Loucy (cell line): Measurements from ENCODE around the gene MRPS17.

Experiments used
- H2AFZ ChIP-seq: fragments of 200-600 bp; sonication (generic); 2 replicates; pipeline ENCODE4 v1.6.0; 2016; ENCODE audit warnings: antibody characterized with exemption, mild to moderate bottlenecking, low read length, moderate library complexity
- H3F3A ChIP-seq: fragments of 200-600 bp; 2 replicates; pipeline ENCODE4 v1.6.0; 2016; ENCODE audit warnings: antibody characterized with exemption, low read depth, mild to moderate bottlenecking
- H3K27me3 ChIP-seq: fragments of 200-600 bp; sonication (generic); 2 replicates; pipeline ENCODE4 v1.6.1; 2014; ENCODE audit warnings: low read length, mild to moderate bottlenecking; ENCODE audit not compliant: insufficient read depth, poor library complexity, severe bottlenecking
- H3K36me3 ChIP-seq: fragments of 200-600 bp; sonication (generic); 2 replicates; pipeline ENCODE4 v1.6.1; 2016; ENCODE audit warnings: low read length; ENCODE audit not compliant: insufficient read depth
- H3K4me1 ChIP-seq: fragments of 200-600 bp; sonication (generic); 2 replicates; pipeline ENCODE4 v1.5.1; 2014; ENCODE audit warnings: low read length, mild to moderate bottlenecking; ENCODE audit not compliant: insufficient read depth, poor library complexity, severe bottlenecking
- H3K4me2 ChIP-seq: fragments of 200-600 bp; sonication (generic); 2 replicates; pipeline ENCODE4 v1.6.0; 2014; ENCODE audit warnings: antibody characterized with exemption, low read length, low read depth, mild to moderate bottlenecking; ENCODE audit not compliant: poor library complexity, severe bottlenecking
- H3K4me3 ChIP-seq: fragments of 200-600 bp; sonication (generic); 2 replicates; pipeline ENCODE4 v1.5.1; 2014; ENCODE audit warnings: low read length, mild to moderate bottlenecking, mixed read lengths; ENCODE audit not compliant: poor library complexity, severe bottlenecking
- H3K79me2 ChIP-seq: fragments of 200-600 bp; sonication (generic); 2 replicates; pipeline ENCODE4 v1.6.1; 2014; ENCODE audit warnings: low read length; ENCODE audit not compliant: insufficient read depth
- H3K9ac ChIP-seq: fragments of 200-600 bp; sonication (generic); 2 replicates; pipeline ENCODE4 v1.6.0; 2014; ENCODE audit warnings: mild to moderate bottlenecking, low read depth, low read length, moderate library complexity; ENCODE audit not compliant: poor library complexity, severe bottlenecking
- H3K9me2 ChIP-seq: fragments of 200-600 bp; sonication (generic); replicated peaks from 2 replicates; pipeline ENCODE4 v1.6.1; 2016; ENCODE audit warnings: low read depth, low read length, mixed read lengths
- H3K9me3 ChIP-seq: fragments of 200-600 bp; sonication (generic); 2 replicates; pipeline ENCODE4 v1.6.1; 2014; ENCODE audit warnings: mild to moderate bottlenecking, antibody characterized with exemption, low read length, low read depth; ENCODE audit not compliant: insufficient read depth
- H4K20me1 ChIP-seq: fragments of 200-600 bp; sonication (generic); 2 replicates; pipeline ENCODE4 v1.6.0; 2014; ENCODE audit warnings: antibody characterized with exemption, low read length, mild to moderate bottlenecking; ENCODE audit not compliant: insufficient read depth, poor library complexity, severe bottlenecking
- EZH2phosphoT487 ChIP-seq: fragments of 200-600 bp; IDR thresholded peaks from 2 replicates; pipeline ENCODE4 v1.6.1; 2018; ENCODE audit warnings: antibody characterized with exemption, mild to moderate bottlenecking, moderate library complexity, borderline replicate concordance
- TF ChIP-seq, protein P1 (sequence below): fragments of 200-600 bp; sonication (generic); conservative IDR thresholded peaks from 2 replicates; pipeline ENCODE4 v1.5.1; 2014; ENCODE audit warnings: mild to moderate bottlenecking, antibody characterized with exemption, low read length

MRPS17 gene

DNA sequence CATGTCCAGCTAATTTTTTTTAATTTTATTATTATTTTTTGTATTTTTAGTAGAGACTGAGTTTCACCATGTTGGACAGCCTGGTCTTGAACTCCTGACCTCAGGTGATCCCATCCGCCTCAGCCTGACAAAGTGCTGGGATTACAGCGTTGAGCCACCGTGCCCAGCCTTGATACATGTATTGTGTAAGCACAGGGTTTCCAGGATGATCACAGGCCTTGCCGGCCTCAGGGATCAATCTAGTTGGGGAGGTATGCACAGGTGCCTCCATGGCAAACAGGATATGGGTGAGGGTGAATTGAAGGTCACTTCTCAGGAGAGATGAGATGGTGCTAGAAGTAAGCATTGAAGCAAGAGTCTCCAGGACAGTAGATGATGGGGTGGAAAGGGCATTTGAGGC, 5.5 kb downstream of the MRPS17 start:
- Histone ChIP-seq H3K4me3 (no peak overlapping the region), H3K36me3 (no peaks in the 10 kb centered on the region; the same call in 1 of the 2 replicates), H3K4me1 (peaks cover under 1% of the 10 kb centered on the region), H3K27me3 (no peaks in the 10 kb centered on the region), H3F3A (no peaks in the 10 kb centered on the region), H3K9me2 (no peaks in the 10 kb centered on the region), H3K4me2 (no peak overlapping the region), H3K9me3 (no peaks in the 10 kb centered on the region), H4K20me1 (peaks cover 2% of the 10 kb centered on the region), H3K79me2 (peaks cover 13% of the 10 kb centered on the region), H2AFZ (no peak overlapping the region), H3K9ac (no peak overlapping the region)
- no peak for TF ChIP-seq EZH2phosphoT487
- TF ChIP-seq, protein P1, sequence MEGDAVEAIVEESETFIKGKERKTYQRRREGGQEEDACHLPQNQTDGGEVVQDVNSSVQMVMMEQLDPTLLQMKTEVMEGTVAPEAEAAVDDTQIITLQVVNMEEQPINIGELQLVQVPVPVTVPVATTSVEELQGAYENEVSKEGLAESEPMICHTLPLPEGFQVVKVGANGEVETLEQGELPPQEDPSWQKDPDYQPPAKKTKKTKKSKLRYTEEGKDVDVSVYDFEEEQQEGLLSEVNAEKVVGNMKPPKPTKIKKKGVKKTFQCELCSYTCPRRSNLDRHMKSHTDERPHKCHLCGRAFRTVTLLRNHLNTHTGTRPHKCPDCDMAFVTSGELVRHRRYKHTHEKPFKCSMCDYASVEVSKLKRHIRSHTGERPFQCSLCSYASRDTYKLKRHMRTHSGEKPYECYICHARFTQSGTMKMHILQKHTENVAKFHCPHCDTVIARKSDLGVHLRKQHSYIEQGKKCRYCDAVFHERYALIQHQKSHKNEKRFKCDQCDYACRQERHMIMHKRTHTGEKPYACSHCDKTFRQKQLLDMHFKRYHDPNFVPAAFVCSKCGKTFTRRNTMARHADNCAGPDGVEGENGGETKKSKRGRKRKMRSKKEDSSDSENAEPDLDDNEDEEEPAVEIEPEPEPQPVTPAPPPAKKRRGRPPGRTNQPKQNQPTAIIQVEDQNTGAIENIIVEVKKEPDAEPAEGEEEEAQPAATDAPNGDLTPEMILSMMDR = no peak

DNA sequence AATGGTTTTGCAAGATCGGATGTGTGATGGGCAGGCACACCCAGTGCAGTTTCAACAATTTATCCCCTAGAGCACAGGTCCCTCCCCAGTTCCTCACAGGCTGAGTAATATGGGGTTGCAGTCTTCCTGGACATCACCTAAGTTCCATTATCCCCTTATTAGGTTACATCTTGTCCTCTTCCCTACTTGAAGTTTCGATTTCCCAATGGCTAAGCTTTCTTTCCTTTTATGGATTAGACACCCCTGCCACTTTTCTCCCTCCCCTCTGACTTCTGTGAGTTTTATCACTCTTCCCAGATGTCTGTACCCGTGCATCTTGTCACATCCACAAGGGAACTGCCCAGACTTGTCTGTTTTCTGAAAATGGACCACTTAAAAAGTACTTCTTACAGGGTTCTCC, 10.3 kb downstream of the MRPS17 start:
- Histone ChIP-seq H3K79me2 (peaks cover 29% of the 10 kb centered on the region), H3K4me1 (peaks cover 19% of the 10 kb centered on the region), H3K9ac (no peak overlapping the region), H3K9me2 (no peaks in the 10 kb centered on the region), H3K4me2 (no peak overlapping the region), H3K36me3 (no peaks in the 10 kb centered on the region), H3K27me3 (no peaks in the 10 kb centered on the region), H2AFZ (no peak overlapping the region), H3K9me3 (no peaks in the 10 kb centered on the region), H3F3A (no peaks in the 10 kb centered on the region), H4K20me1 (peaks cover 12% of the 10 kb centered on the region), H3K4me3 (no peak overlapping the region)
- TF ChIP-seq EZH2phosphoT487 = no peak
- TF ChIP-seq, protein P1 = no peak

DNA sequence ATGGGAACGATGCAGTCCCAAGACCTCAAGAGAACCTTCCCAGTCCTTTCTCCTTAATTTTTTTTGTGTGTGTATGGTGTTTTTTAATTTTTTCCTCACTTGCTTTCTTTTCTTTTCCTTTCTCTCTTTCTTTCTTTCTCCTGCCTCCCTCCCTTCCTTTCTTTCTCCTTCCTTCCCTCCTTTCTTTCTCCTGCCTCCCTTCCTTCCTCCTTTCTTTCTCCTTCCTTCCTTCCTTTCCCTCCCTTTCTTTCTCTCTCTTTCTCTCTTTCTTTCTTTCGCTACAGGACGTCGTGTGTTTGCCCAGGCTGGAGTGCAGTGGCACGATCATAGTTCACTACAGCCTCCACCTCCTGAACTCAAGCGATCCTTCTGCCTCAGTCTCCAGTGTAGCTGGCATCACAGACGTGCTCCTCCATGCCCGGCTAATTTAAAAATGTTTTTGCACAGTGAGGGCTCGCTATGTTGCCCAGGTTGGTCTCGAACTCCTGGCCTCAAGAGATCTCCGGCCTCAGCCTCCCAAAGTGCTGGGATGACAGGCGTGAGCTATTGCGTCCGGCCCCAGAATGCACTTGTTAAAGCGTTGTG, 12.0 kb downstream of the MRPS17 start:
- Histone ChIP-seq H4K20me1 (peaks cover 15% of the 10 kb centered on the region), H3K9ac (peak overlapping the region; percentile 67), H2AFZ (peak overlapping the region; percentile 84; the same call in 1 of the 2 replicates), H3K4me3 (peak overlapping the region; percentile 71), H3K9me2 (no peaks in the 10 kb centered on the region), H3K9me3 (no peaks in the 10 kb centered on the region), H3K4me1 (peaks cover 22% of the 10 kb centered on the region), H3K79me2 (peaks cover 40% of the 10 kb centered on the region), H3K4me2 (peak overlapping the region; percentile 83), H3K36me3 (no peaks in the 10 kb centered on the region), H3K27me3 (no peaks in the 10 kb centered on the region), H3F3A (no peaks in the 10 kb centered on the region)
- TF ChIP-seq, protein P1 = no peak
- TF ChIP-seq EZH2phosphoT487 = no peak
